Measurements from ENCODE around the gene ISCA2.

The ISCA2 gene

DNA sequence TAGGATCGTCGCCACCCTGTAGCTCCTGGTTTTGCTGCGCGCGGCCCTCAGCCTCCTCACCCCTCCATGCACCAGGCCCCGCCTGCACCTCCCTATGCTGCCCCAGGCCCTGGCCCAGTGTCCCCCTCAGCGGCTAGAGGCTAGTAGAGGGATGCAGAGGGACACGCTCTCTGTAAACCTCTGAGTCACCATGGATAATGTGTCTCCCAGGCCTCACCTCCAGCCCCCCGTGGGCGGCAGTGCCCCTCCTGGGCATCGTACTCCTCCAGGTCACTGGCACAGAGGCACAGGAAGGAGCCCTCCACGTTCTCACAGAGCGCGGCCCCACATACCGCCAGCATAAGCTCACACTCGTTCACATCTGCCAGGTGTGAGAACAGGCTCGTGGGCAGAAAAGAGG, 12.3 kb downstream of the ISCA2 start:
- no peak for DNase-seq (ENCODE audit: low spot score)
- no peak for TF ChIP-seq CTCF (IDR thresholded peaks at IDR 0.05; ENCODE audit: borderline replicate concordance, control extremely low read depth, extremely low read depth, insufficient read depth, missing control alignments)
- in situ Hi-C loops (cut with MboI; ENCODE audit: low sequenced_read_pairs, unreplicated experiment), result no loop called here

- DNase-seq (ENCODE audit: low spot score), result peak; percentile 13
These were observed 12.9 kb downstream of the ISCA2 start for GRCh38 chr14:74506411-74506851.

DNA sequence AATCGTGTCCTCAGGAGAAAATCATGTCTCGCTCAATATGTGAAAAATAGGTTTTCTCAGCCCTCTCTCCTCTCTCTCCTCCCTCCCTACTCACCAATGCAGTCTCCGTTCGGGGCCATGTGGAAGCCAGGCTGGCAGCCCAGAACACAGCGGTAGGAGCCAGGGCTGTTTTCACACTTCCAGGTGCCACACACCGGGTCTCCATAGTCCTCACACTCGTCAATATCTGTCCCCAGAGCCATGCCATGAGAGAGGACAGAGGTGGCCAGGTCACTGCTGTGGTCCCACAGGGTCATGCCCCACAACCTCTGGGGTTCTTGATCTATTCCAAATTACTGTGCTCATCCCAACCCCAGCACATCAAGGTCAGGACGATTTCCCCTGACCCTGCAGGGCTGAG, 13.5 kb downstream of the ISCA2 start:
- no peak for DNase-seq (ENCODE audit: low spot score)
- TF ChIP-seq CTCF (IDR thresholded peaks at IDR 0.05; ENCODE audit: borderline replicate concordance, control extremely low read depth, extremely low read depth, insufficient read depth, missing control alignments), result no peak
- in situ Hi-C loops (cut with MboI; ENCODE audit: low sequenced_read_pairs, unreplicated experiment), result no loop called here

More at GRCh38 chr14:74506411-74506851, 12.9 kb downstream of the ISCA2 start:
- in situ Hi-C loops (cut with MboI; ENCODE audit: low sequenced_read_pairs, unreplicated experiment), result no loop called here
- no peak for TF ChIP-seq CTCF (IDR thresholded peaks at IDR 0.05; ENCODE audit: borderline replicate concordance, control extremely low read depth, extremely low read depth, insufficient read depth, missing control alignments)

GRCh38 chr14:74507840-74508239, 14.3 kb downstream of the ISCA2 start:
- in situ Hi-C loops (cut with MboI; ENCODE audit: low sequenced_read_pairs, unreplicated experiment), result no loop called here
- no peak for TF ChIP-seq CTCF (IDR thresholded peaks at IDR 0.05; ENCODE audit: borderline replicate concordance, control extremely low read depth, extremely low read depth, insufficient read depth, missing control alignments)
- DNase-seq (ENCODE audit: low spot score), result no peak

DNA sequence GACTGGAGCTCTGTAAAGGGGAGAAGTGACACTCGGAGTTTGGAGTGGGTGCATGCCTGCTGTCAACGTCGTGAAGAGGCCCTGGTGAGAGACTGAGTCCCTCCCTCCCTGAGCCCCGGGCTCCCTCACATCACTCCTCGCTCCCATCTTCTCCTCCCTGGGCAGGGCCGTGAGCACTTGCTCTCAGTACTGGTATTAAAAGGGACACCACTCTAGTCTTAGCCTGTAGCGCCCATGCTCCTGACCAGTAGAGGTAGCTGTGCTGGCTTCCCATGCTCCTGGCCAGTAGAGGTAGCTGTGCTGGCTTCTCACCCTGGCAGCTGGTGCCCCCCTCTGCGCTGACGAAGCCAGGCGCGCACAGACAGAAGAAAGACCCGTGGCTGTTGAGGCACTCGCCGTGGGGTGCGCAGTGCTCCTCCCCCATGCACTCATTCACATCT, 14.7 kb downstream of the ISCA2 start:
- peak; percentile 15 for TF ChIP-seq CTCF (IDR thresholded peaks at IDR 0.05; ENCODE audit: borderline replicate concordance, control extremely low read depth, extremely low read depth, insufficient read depth, missing control alignments)
- DNase-seq (ENCODE audit: low spot score), result no peak
- in situ Hi-C loops (cut with MboI; ENCODE audit: low sequenced_read_pairs, unreplicated experiment), result no loop called here

GRCh38 chr14:74508844-74509428, 15.4 kb downstream of the ISCA2 start:
- no peak for TF ChIP-seq CTCF (IDR thresholded peaks at IDR 0.05; ENCODE audit: borderline replicate concordance, control extremely low read depth, extremely low read depth, insufficient read depth, missing control alignments)
- no peak for DNase-seq (ENCODE audit: low spot score)
- in situ Hi-C loops (cut with MboI; ENCODE audit: low sequenced_read_pairs, unreplicated experiment), result no loop called here

All from GM13976 (cell line).